Neuronal stem cell (in vitro differentiated cells): Measurements from ENCODE around the gene IFT81.

Experiments used
- DNase-seq: peaks from one replicate; pipeline ENCODE4 v3.0.0-alpha.2; 2013; ENCODE audit warnings: low spot score
- H2AFZ ChIP-seq: one replicate; pipeline ENCODE4 v1.6.1; 2013; ENCODE audit warnings: mild to moderate bottlenecking, low read length, inconsistent platforms
- H2AK5ac ChIP-seq: 2 replicates; pipeline ENCODE4 v1.6.1; 2013; ENCODE audit warnings: low read depth, mild to moderate bottlenecking, inconsistent platforms, low read length, moderate library complexity, mixed read lengths
- H2BK120ac ChIP-seq: 2 replicates; pipeline ENCODE4 v1.6.1; 2013; ENCODE audit warnings: low read depth, mild to moderate bottlenecking, inconsistent platforms, low read length, moderate library complexity, mixed read lengths
- H2BK12ac ChIP-seq: one replicate; pipeline ENCODE4 v1.6.1; 2013; ENCODE audit warnings: low read length, inconsistent platforms
- H2BK15ac ChIP-seq: 2 replicates; pipeline ENCODE4 v1.6.1; 2013; ENCODE audit warnings: mild to moderate bottlenecking, low read length, inconsistent platforms, mixed read lengths
- H2BK5ac ChIP-seq: one replicate; pipeline ENCODE4 v1.6.1; 2013; ENCODE audit warnings: inconsistent platforms, mild to moderate bottlenecking, low read length, moderate library complexity
- H3K14ac ChIP-seq: one replicate; pipeline ENCODE4 v1.6.1; 2013; ENCODE audit warnings: low read length, inconsistent platforms
- H3K18ac ChIP-seq: 2 replicates; pipeline ENCODE4 v1.6.1; 2013; ENCODE audit warnings: low read length, inconsistent platforms
- H3K23ac ChIP-seq: 2 replicates; pipeline ENCODE4 v1.6.1; 2013; ENCODE audit warnings: low read depth, mild to moderate bottlenecking, mixed read lengths, low read length, inconsistent platforms; ENCODE audit not compliant: poor library complexity
- H3K27ac ChIP-seq: replicated peaks from 3 replicates; pipeline ENCODE4 v1.5.1; 2013; ENCODE audit warnings: low read length, inconsistent platforms
- H3K27me3 ChIP-seq, 3 experiments: 2 replicates each; pipeline ENCODE4 v1.6.1; 2013; ENCODE audit warnings: low read length in 3 of 3, mild to moderate bottlenecking in 2 of 3, inconsistent platforms in 1 of 3, low read depth in 1 of 3, mixed read lengths in 1 of 3, moderate library complexity in 1 of 3; ENCODE audit not compliant: control insufficient read depth in 3 of 3, insufficient read depth in 3 of 3
- H3K36me3 ChIP-seq, 2 donors: replicated peaks in 1 of 2; 2 replicates each; pipeline ENCODE4 v1.6.1; 2013; ENCODE audit warnings: low read length in 2 of 2; ENCODE audit not compliant: control insufficient read depth in 2 of 2, insufficient read depth in 2 of 2
- H3K4ac ChIP-seq: 2 replicates; pipeline ENCODE4 v1.6.1; 2013; ENCODE audit warnings: inconsistent platforms, mild to moderate bottlenecking, low read length, moderate library complexity
- H3K4me1 ChIP-seq, 2 donors: 1 replicate in 1 of 2; 2 replicates in 1 of 2; pipeline ENCODE4 v1.6.1; 2013; ENCODE audit warnings: low read length in 2 of 2, low read depth in 1 of 2; ENCODE audit not compliant: control insufficient read depth in 2 of 2, insufficient read depth in 1 of 2
- H3K4me2 ChIP-seq: one replicate; pipeline ENCODE4 v1.6.1; 2013; ENCODE audit warnings: mild to moderate bottlenecking, low read length, inconsistent platforms; ENCODE audit not compliant: insufficient read depth, poor library complexity, severe bottlenecking
- H3K4me3 ChIP-seq, 2 donors: 2 replicates each; pipeline ENCODE4 v1.5.1; 2013; ENCODE audit warnings: low read length in 2 of 2, mild to moderate bottlenecking in 2 of 2, inconsistent platforms in 1 of 2, moderate library complexity in 1 of 2
- H3K79me1 ChIP-seq: one replicate; pipeline ENCODE4 v1.6.1; 2013; ENCODE audit warnings: low read depth, mild to moderate bottlenecking, inconsistent platforms, low read length, moderate library complexity
- H3K9ac ChIP-seq: one replicate; pipeline ENCODE4 v1.6.1; 2013; ENCODE audit warnings: mild to moderate bottlenecking, low read depth, low read length, inconsistent platforms; ENCODE audit not compliant: poor library complexity
- H3K9me3 ChIP-seq, 2 donors: replicated peaks in 1 of 2; 2 replicates each; pipeline versions ENCODE3 to v1.6.1; 2013; ENCODE audit warnings: low read length in 2 of 2, mild to moderate bottlenecking in 2 of 2, inconsistent platforms in 1 of 2, low read depth in 1 of 2, mixed read lengths in 1 of 2, moderate library complexity in 1 of 2; ENCODE audit not compliant: control insufficient read depth in 2 of 2, insufficient read depth in 1 of 2
- H4K8ac ChIP-seq: one replicate; pipeline ENCODE4 v1.6.1; 2013; ENCODE audit warnings: low read depth, mild to moderate bottlenecking, inconsistent platforms, low read length, moderate library complexity
- H4K91ac ChIP-seq: one replicate; pipeline ENCODE4 v1.6.1; 2013; ENCODE audit warnings: low read length, low read depth, mild to moderate bottlenecking, inconsistent platforms; ENCODE audit not compliant: poor library complexity
- WGBS, 2 donors: extraction: QIAGEN DNeasy Blood & Tissue Kit; methylation state at CpG; one replicate each; pipeline ENCODE4 v1.1.7; 2013; ENCODE audit warnings: missing lambda C conversion rate in 2 of 2, mixed read lengths in 1 of 2; ENCODE audit not compliant: insufficient read length in 2 of 2, insufficient replicate concordance in 1 of 2; ENCODE audit errors: extremely low coverage in 2 of 2; 5-methylcytosine and 5-hydroxymethylcytosine counted together

IFT81 gene

GRCh38 chr12:110228756-110229155 lies 104.6 kb downstream of the IFT81 start:
- Histone ChIP-seq H4K91ac (no peak overlapping the region), H3K14ac (no peak overlapping the region), H3K4ac (no peak overlapping the region), H2AK5ac (no peak overlapping the region), H3K79me1 (no peaks in the 10 kb centered on the region), H2BK12ac (no peak overlapping the region), H4K8ac (no peak overlapping the region), H3K18ac (no peak overlapping the region), H3K23ac (no peak overlapping the region), H2BK15ac (no peak overlapping the region), H3K27ac (no peak overlapping the region), H3K9ac (no peak overlapping the region), H3K9me3 (no peaks in the 10 kb centered on the region), H2AFZ (no peak overlapping the region), H3K27me3 (no peaks in the 10 kb centered on the region), H2BK5ac (no peak overlapping the region), H3K4me1 (peaks cover 0 to 5% of the 10 kb centered on the region in 2 donors), H2BK120ac (no peak overlapping the region), H3K4me3 (no peak overlapping the region), H3K36me3 (peaks cover 2 to 8% of the 10 kb centered on the region in 2 donors), H3K4me2 (no peak overlapping the region)
- WGBS, 2 donors, result no CpG with 5 or more reads among the region's 1 CpG
- no peak for DNase-seq

- Histone ChIP-seq H3K4me2 (no peak overlapping the region), H3K79me1 (no peaks in the 10 kb centered on the region), H3K9ac (no peak overlapping the region), H3K4ac (no peak overlapping the region), H3K36me3 (peaks cover 2 to 4% of the 10 kb centered on the region in 2 donors), H2BK5ac (no peak overlapping the region), H3K4me3 (no peak overlapping the region), H2BK12ac (no peak overlapping the region), H2BK15ac (no peak overlapping the region), H3K27ac (no peak overlapping the region), H2AK5ac (no peak overlapping the region), H3K27me3 (no peaks in the 10 kb centered on the region), H3K9me3 (no peaks in the 10 kb centered on the region), H4K8ac (no peak overlapping the region), H2AFZ (no peak overlapping the region), H4K91ac (no peak overlapping the region), H3K18ac (no peak overlapping the region), H3K23ac (no peak overlapping the region), H2BK120ac (no peak overlapping the region), H3K4me1 (peaks cover 0 to 11% of the 10 kb centered on the region in 2 donors), H3K14ac (no peak overlapping the region)
- whole genome bisulfite sequencing, 2 donors, result no CpG with 5 or more reads among the region's 4 CpGs
- DNase-seq, result no peak
Measured at GRCh38 chr12:110229409-110229808, 105.3 kb downstream of the IFT81 start.

- H3K14ac ChIP-seq, result no peak overlapping the region
- H3K23ac ChIP-seq, result no peak overlapping the region
- no peak overlapping the region for H3K4ac ChIP-seq
- no peak overlapping the region for H2AK5ac ChIP-seq
- DNase-seq, result no peak
- H3K36me3 ChIP-seq, result peaks cover 0 to 2% of the 10 kb centered on the region in 2 donors
- H3K4me3 ChIP-seq, result no peak overlapping the region
- peaks cover 0 to 12% of the 10 kb centered on the region in 2 donors for H3K4me1 ChIP-seq
- no peak overlapping the region for H2BK120ac ChIP-seq
- H2BK15ac ChIP-seq, result no peak overlapping the region
- no peak overlapping the region for H2BK12ac ChIP-seq
- no peak overlapping the region for H4K91ac ChIP-seq
- H3K9ac ChIP-seq, result no peak overlapping the region
- no peaks in the 10 kb centered on the region for H3K79me1 ChIP-seq
- H2AFZ ChIP-seq, result no peak overlapping the region
- no peak overlapping the region for H3K4me2 ChIP-seq
- H3K9me3 ChIP-seq, result no peaks in the 10 kb centered on the region
- no CpG with 5 or more reads among the region's 1 CpG for WGBS, 2 donors
- no peak overlapping the region for H3K27ac ChIP-seq
- no peaks in the 10 kb centered on the region for H3K27me3 ChIP-seq
- no peak overlapping the region for H2BK5ac ChIP-seq
- no peak overlapping the region for H4K8ac ChIP-seq
- H3K18ac ChIP-seq, result no peak overlapping the region
Measured at GRCh38 chr12:110230655-110231054, 106.5 kb downstream of the IFT81 start.

GRCh38 chr12:110233212-110233903 lies 109.2 kb downstream of the IFT81 start:
- Histone ChIP-seq H4K8ac (no peak overlapping the region), H3K4me2 (no peak overlapping the region), H2BK12ac (no peak overlapping the region), H3K27ac (no peak overlapping the region), H3K14ac (no peak overlapping the region), H3K36me3 (peaks cover 0 to 2% of the 10 kb centered on the region in 2 donors), H3K4me1 (peaks cover 0 to 12% of the 10 kb centered on the region in 2 donors), H3K18ac (no peak overlapping the region), H2AFZ (no peak overlapping the region), H3K9ac (no peak overlapping the region), H3K9me3 (no peaks in the 10 kb centered on the region), H2BK5ac (no peak overlapping the region), H3K4me3 (no peak overlapping the region), H3K4ac (no peak overlapping the region), H2AK5ac (no peak overlapping the region), H2BK15ac (no peak overlapping the region), H3K23ac (no peak overlapping the region), H2BK120ac (no peak overlapping the region), H3K79me1 (no peaks in the 10 kb centered on the region), H4K91ac (no peak overlapping the region), H3K27me3 (no peaks in the 10 kb centered on the region)
- no CpG with 5 or more reads among the region's 6 CpGs for WGBS, 2 donors
- DNase-seq, result no peak
